Ramos (cell line): ENCODE results near the gene SLC6A7.

Experiments used
- in situ Hi-C: fragments of 300-500 bp; cut with MboI; formaldehyde crosslinking; loops from one replicate; pipeline ENCODE4 v1.14.3; 2022; ENCODE audit warnings: low sequenced_read_pairs; ENCODE audit not compliant: unreplicated experiment

Gene SLC6A7

GRCh38 chr5:150172145-150172544 is 17.7 kb upstream of the SLC6A7 start:
- in situ Hi-C loops = no loop called here

- in situ Hi-C loops = no loop called here
Measured at GRCh38 chr5:150172556-150172955, 17.3 kb upstream of the SLC6A7 start.

- in situ Hi-C loops = no loop called here
Measured at GRCh38 chr5:150173161-150173560, 16.7 kb upstream of the SLC6A7 start.

DNA sequence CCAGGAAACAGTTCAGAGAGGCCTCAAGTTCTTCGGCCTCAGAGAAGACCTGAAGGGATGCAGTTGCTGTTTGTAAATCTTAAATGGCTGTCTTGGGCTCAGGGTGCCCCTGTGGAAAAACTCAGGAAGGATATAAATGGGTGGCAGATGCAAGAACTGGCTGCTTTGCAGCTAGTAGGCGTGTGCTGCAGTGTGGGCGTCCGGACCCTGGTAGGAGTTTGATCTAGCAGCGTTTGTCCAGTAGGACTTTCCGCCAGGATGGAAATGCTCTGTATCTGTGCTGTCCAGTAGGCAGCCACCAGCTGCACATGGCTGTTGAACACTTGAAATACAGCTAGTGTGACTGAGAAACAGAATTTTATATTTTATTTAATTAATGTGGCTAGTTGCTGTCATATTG is 15.6 kb upstream of the SLC6A7 start:
- in situ Hi-C loops = no loop called here

GRCh38 chr5:150175076-150175475 is 14.8 kb upstream of the SLC6A7 start:
- in situ Hi-C loops = no loop called here

DNA sequence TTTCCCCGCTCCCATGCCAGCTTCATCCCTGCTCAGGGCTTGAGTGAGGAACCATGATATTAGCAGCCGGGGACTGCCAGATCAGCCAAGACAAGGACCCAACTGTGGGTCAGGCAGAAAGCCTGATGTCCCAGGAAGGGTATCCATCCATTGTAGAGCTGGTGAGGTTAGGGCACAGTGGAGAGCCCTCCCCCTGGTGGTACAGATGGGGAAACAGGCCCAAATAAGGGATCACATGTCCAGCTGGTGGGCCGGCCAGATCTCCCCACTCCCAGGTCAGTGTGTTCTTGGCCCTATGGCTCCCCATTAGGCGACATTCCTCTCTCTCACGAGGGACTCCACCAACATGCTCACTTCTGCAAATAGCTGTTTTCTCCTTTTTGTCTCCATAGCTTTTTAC is 14.3 kb upstream of the SLC6A7 start:
- in situ Hi-C loops = no loop called here

GRCh38 chr5:150176745-150177477 is 13.0 kb upstream of the SLC6A7 start:
- in situ Hi-C loops = no loop called here

- in situ Hi-C loops = no loop called here
Measured at GRCh38 chr5:150177721-150178120, 12.1 kb upstream of the SLC6A7 start.

GRCh38 chr5:150178262-150178661 is 11.6 kb upstream of the SLC6A7 start:
- in situ Hi-C loops = no loop called here

DNA sequence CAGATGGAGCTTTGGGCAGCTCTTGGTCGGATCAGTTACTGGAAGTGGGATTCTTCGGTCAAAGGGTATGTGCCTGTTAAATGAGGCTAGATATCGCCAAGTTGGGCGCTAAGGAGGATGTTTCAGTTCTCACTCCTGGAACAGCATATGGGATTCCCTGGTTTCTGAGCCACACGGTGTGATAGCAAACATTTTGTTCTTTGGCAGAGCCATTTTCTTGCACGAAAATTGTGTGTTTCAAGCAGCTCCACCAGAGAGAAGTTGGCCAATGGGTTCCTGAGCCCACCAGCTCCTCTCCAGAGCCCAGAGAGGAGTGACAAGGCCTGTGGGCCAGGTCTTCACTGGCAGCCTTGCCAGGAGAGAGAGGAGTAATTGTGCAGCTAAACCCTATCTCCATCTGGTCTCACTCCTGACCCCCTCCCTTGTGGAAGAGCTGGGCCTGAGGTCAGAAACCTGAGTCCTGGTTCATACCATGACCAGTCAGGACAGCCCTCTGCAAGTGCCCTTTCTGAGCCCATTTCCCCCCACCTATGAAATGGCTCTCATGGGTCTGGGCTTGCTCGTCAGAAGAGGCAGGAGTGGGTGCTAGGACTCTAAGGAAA is 10.7 kb upstream of the SLC6A7 start:
- in situ Hi-C loops = no loop called here

DNA sequence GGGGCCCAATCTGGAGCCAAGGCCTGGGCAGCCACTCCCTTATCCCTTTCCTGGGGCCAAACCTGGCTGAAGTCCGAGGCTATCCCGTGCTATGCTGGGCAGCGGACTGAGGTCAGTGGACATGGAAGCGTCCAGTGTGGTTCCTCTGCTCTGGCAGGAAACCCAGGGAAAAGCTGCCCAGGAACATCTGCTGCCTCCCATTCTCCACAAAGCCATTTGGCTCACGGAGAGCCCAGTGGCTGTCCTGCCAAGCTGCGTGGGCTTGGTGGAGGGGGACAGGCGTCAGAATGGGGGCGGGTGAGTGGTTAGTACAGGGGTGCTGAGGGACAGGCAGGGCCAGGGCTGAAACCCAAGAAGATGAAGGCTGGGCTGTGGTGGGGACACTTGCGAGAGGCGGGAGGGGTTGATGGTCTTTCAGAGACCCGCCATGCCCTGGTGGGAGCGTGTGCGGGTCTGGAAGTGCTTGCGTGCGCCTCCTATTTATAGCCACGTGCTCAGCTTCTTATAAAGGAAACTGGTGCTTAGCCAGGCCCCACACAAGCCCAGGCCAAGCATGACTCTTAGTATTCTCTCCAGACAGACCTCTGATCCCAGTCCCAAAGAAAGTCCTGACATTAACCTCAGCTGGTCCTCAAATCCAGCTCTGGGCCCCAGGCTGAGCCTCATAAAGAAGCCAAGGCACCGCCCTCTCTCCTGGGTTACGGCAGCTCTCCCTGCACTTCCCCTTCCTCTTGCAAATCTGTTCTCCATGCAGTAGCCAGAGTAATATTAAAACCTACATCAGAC is 9.4 kb upstream of the SLC6A7 start:
- in situ Hi-C loops = no loop called here

DNA sequence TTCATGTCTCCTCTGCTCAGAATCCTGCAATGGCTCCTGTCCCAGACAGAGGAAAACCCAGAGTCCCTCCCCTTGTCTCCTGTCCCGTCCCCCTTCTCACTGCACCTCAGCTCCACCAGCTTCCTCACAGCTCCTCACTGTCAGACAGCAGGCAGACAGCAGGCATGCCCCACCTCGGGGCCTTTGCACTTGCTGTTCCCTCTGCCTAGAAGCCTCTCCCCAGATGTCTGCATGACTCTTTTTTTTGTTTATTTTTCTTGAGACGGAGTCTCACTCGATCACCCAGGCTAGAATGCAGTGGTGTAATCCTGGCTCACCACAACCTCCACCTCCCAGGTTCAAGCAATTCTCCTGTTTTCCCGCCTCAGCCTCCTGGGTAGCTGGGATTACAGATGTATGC is 8.8 kb upstream of the SLC6A7 start:
- in situ Hi-C loops = no loop called here

DNA sequence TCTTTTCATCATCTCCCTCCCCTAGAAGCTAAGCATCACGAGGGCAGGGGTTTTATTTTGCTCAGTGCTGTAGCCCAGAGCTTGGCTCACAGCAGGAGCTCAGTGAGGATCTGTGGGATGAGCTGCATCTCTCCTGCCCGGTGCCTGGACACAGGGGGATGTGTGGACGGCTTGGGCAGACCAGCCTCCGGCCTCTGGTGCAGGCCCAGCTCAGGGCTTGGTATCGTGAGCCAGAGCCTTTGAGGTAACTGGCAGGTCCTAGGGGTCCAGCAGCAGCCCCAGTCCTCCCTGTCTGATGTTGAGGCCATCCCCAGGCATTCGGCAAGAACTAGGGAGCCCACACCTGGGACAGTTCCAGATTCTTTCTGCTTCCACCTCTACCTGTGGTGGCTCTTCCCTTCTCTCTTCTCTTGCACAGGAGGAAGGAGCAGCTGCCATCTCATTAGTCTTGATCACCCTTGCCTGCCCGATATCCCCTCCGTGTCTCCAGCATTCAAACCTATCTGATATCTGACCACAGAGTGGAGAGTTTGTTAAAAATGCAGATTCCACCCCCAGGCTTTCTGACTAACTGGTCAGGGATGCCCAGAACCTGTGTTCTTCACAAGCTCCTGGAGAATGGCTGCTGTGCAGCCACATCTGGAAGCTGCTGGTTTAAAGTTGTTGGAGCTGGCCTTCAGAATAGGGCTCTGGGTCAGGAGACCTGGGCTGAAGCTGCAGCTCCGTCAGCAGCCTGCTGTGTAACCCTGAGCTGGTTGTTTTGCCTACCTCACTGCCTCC is 7.9 kb upstream of the SLC6A7 start:
- in situ Hi-C loops = no loop called here

GRCh38 chr5:150182774-150183173 is 7.1 kb upstream of the SLC6A7 start:
- in situ Hi-C loops = no loop called here

DNA sequence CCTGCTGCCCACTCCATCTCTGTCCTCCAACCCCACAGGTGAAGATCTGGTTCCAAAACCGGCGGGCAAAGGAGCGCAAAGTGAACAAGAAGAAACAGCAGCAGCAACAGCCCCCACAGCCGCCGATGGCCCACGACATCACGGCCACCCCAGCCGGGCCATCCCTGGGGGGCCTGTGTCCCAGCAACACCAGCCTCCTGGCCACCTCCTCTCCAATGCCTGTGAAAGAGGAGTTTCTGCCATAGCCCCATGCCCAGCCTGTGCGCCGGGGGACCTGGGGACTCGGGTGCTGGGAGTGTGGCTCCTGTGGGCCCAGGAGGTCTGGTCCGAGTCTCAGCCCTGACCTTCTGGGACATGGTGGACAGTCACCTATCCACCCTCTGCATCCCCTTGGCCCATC is 6.4 kb upstream of the SLC6A7 start:
- in situ Hi-C loops = no loop called here

DNA sequence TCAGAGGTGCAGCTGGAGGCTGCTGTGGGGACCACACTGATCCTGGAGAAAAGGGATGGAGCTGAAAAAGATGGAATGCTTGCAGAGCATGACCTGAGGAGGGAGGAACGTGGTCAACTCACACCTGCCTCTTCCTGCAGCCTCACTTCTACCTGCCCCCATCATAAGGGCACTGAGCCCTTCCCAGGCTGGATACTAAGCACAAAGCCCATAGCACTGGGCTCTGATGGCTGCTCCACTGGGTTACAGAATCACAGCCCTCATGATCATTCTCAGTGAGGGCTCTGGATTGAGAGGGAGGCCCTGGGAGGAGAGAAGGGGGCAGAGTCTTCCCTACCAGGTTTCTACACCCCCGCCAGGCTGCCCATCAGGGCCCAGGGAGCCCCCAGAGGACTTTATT is 5.9 kb upstream of the SLC6A7 start:
- in situ Hi-C loops = no loop called here

DNA sequence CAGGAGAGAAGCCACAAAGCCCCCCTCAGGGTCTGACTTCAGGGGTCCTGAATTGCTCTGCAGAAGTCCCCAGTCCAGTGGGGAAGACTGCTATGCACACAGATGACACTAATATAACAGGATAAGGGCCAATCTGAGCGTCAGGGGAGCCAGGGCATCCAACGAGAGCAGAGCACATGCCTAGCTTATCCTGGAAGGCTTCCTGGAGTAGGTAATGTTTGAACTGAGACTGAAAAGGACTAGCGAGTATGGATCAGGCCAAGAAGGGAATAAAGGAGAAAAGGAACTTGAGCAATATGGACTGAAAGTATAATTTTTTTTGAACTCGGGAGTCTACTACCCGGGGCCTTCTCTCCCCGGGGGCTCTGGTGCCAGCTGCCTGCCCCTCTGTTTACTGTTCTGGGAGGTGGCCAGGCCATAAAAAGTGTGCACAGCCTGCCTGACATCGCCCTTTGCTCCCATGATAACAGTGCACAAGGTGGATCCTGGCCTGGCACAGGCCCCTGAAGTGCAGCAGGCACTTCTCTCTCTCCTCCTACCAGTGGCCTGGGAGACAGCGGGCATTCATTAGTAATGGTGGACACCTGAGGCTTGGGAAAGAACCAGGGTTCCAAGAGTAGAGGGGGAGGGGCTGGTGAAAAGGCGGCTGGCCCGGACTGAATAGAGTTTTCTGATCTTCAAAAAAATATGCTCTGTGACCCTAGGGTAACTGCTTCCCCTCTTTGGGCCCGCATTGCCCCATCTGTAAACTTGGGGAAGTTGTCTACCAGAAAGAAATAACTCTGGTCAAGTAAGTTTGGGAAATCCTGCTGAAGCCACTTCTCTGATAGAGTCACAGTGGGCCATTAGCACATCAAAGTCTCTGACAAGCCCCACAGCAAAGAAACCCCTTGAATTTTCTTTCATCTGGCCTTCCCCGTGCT is 4.6 kb upstream of the SLC6A7 start:
- in situ Hi-C loops = no loop called here

- in situ Hi-C loops = no loop called here
Measured at GRCh38 chr5:150186137-150186536, 3.7 kb upstream of the SLC6A7 start.

GRCh38 chr5:150186897-150187296 is 3.0 kb upstream of the SLC6A7 start:
- in situ Hi-C loops = no loop called here
